ENCODE results near the gene TGFBR3L. TPM values are rescaled to one million over a fixed set of nuclear protein-coding genes. Genes with fewer than 3 reads are reported as not detected.
"Not testable (repeated sequence)": the region's sequence is repeated elsewhere in the genome, so short reads cannot be mapped to it uniquely, and the experiment has no call there.

The TGFBR3L gene
- total RNA-seq, 2 experiments from 2014 or later, result 1.7 to 3.7 TPM

- DNase-seq, result no peak
- intact Hi-C loops (cut with micrococcal nuclease), result no loop called here
- Mint-ChIP-seq H3K4me3 (no peak overlapping the region), H3K27ac (no peak overlapping the region), H3K9me3 (no peaks in the 10 kb centered on the region), H3K36me3 (ENCODE audit: low read depth) (peaks cover 1% of the 10 kb centered on the region), H3K4me1 (ENCODE audit: low read depth) (peaks cover 33% of the 10 kb centered on the region), H3K27me3 (ENCODE audit: low read depth) (peaks cover 4% of the 10 kb centered on the region)
- CTCF ChIA-PET, result interaction anchor here (0.6 to 1.6 kb wide), 3 partner anchors 15 to 62 kb away, joined by 3 to 4 read pairs (median 3); no protein-coding TSS in a partner anchor
Observed at GRCh38 chr19:7923295-7924191, 8.9 kb downstream of the TGFBR3L start.

DNA sequence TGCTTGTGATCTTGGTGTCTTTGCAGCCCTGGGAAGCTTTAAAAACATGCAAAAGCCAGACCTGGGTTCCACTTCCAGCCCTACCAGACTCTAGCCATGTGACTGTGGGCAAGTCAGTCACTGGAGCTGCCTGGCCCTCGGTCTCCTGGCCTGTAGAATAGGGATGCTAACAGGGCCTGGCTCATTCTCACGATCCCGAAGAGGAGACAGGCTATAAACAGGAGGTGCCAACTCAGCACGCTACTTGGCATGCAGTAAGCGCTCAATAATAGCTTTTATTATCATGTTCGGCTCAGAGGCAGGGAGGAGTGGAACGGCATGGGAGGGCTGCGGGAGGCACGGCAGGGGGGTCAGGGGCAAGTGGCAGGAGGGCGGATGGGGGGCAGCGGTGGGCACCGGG lies 9.6 kb downstream of the TGFBR3L start:
- H3K4me1 Mint-ChIP-seq (ENCODE audit: low read depth), result peaks cover 33% of the 10 kb centered on the region
- DNase-seq, result no peak
- intact Hi-C loops (cut with micrococcal nuclease), result no loop called here
- peaks cover 1% of the 10 kb centered on the region for H3K36me3 Mint-ChIP-seq (ENCODE audit: low read depth)
- peak overlapping the region; percentile 50 for H3K4me3 Mint-ChIP-seq
- no peaks in the 10 kb centered on the region for H3K9me3 Mint-ChIP-seq
- no peak overlapping the region for H3K27ac Mint-ChIP-seq
- peaks cover 3% of the 10 kb centered on the region for H3K27me3 Mint-ChIP-seq (ENCODE audit: low read depth)
- CTCF ChIA-PET, result interaction anchor here (0.6 kb wide), 1 partner anchor 14 kb away, joined by 3 read pairs; no protein-coding TSS in a partner anchor

- no peak overlapping the region for H3K4me3 Mint-ChIP-seq
- CTCF ChIA-PET, result no interaction called here
Observed at GRCh38 chr19:7924651-7925170, 10.1 kb downstream of the TGFBR3L start.

DNA sequence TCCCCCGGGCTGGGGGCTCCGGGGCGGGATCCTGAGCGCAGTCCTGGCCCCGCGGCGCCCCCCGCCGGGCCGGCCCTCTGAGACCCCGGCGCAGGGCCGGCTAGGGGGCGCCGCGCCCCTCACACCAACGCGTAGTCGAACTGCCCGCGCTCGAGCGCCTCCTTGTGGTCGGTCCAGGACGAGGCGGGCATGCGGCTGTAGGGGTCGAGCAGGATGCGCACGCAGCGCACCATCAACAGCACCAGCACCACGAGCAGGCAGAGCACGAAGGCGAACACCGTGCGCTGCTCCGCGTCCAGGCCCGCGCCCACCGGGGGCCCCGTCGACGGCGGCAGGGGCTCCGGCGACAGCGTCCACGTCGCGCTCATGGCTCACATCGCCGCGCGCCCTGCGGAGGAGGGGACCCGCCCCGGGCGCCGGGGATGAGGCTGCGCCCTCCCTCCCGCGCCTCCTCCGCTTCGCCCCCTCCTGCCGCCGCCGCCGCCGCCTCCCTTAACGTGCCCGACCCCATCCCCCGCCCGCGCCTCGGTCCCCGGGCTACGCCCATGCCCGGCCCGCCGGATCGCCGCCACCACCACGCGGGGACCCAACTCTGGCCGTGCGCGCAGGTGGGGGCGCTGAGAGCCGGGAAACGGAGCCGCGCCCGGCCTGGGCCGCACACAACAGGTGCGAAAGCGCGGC lies 10.7 kb downstream of the TGFBR3L start:
- Mint-ChIP-seq H3K9me3 (no peaks in the 10 kb centered on the region), H3K4me3 (peak overlapping the region; percentile 71), H3K36me3 (ENCODE audit: low read depth) (peaks cover 1% of the 10 kb centered on the region), H3K4me1 (ENCODE audit: low read depth) (peaks cover 24% of the 10 kb centered on the region), H3K27ac (no peak overlapping the region), H3K27me3 (ENCODE audit: low read depth) (no peaks in the 10 kb centered on the region)
- DNase-seq, result peak; percentile 76
- CTCF ChIA-PET, result no interaction called here
- intact Hi-C loops (cut with micrococcal nuclease), result loop anchor here (1.0 kb wide), 1 partner anchor 72 kb away; no protein-coding TSS in a partner anchor

More at GRCh38 chr19:7924651-7925170, 10.1 kb downstream of the TGFBR3L start:
- peaks cover 28% of the 10 kb centered on the region for H3K4me1 Mint-ChIP-seq (ENCODE audit: low read depth)
- H3K9me3 Mint-ChIP-seq, result no peaks in the 10 kb centered on the region
- intact Hi-C loops (cut with micrococcal nuclease), result loop anchor here (1.0 kb wide), 1 partner anchor 71 kb away; no protein-coding TSS in a partner anchor
- H3K36me3 Mint-ChIP-seq (ENCODE audit: low read depth), result peaks cover 1% of the 10 kb centered on the region
- no peak for DNase-seq
- peaks cover 2% of the 10 kb centered on the region for H3K27me3 Mint-ChIP-seq (ENCODE audit: low read depth)
- H3K27ac Mint-ChIP-seq, result no peak overlapping the region

DNA sequence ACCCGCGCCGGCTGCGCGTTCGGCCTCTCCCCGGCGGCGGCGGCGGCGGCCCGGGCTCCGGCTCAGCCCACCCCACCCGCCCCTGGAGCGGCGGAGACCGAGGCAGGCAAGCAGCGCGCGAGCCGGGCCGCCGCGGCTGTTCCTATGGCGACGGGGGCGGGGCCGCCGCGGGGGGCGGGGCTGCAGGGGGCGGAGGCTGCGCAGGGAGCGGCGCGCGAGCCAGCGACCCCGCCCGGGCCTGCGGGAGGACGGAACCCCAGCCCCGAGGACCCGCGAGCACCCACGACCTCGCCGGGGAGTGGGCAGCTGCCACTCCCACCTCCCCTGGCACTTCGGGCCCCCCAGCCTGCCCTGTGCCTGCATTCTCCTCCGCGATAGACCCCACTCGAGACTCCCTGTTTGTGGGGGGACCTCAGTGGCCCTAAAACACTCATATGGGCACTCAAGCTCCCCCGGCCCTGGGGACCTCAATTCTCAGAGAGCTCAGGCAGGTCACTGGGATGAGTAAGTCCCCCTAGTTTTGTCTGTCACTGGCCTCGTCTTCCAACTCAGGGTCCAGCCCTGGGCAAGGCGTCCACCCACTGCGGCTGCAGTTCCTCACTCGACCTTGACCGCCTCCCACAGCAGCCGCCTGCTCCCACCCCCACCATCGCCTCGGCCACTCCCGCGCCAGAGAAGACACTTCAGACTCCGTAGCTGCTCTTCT lies 11.5 kb downstream of the TGFBR3L start, which contains the start of gene CTXN1:
Gene CTXN1, minus strand, starts transcription at position 115 of the 706 bp plus-strand sequence. CDS start 597 bp downstream, outside the sequence.
- H3K27me3 Mint-ChIP-seq (ENCODE audit: low read depth), result no peaks in the 10 kb centered on the region
- no peaks in the 10 kb centered on the region for H3K9me3 Mint-ChIP-seq
- H3K27ac Mint-ChIP-seq, result no peak within 1 kb of the TSS
- H3K36me3 Mint-ChIP-seq (ENCODE audit: low read depth), result peaks cover 6% of the 10 kb centered on the region
- peak; percentile 71 for DNase-seq
- intact Hi-C loops (cut with micrococcal nuclease), result no loop called here
- peak within 1 kb of the TSS; percentile 71 for H3K4me3 Mint-ChIP-seq
- peaks cover 20% of the 10 kb centered on the region for H3K4me1 Mint-ChIP-seq (ENCODE audit: low read depth)
- CTCF ChIA-PET, result interaction anchor here (0.9 kb wide), 1 partner anchor 17 kb away, joined by 3 read pairs; the partner anchor contains the start of gene TIMM44

- peaks cover 9% of the 10 kb centered on the region for H3K36me3 Mint-ChIP-seq (ENCODE audit: low read depth)
- H3K27ac Mint-ChIP-seq, result no peak overlapping the region
- no peak for DNase-seq
- no peaks in the 10 kb centered on the region for H3K27me3 Mint-ChIP-seq (ENCODE audit: low read depth)
- intact Hi-C loops (cut with micrococcal nuclease), result no loop called here
- H3K4me3 Mint-ChIP-seq, result no peak overlapping the region
- peaks cover 15% of the 10 kb centered on the region for H3K4me1 Mint-ChIP-seq (ENCODE audit: low read depth)
- no peaks in the 10 kb centered on the region for H3K9me3 Mint-ChIP-seq
- CTCF ChIA-PET, result interaction anchor here (0.9 to 3.2 kb wide), 2 partner anchors 17 kb away, joined by 3 to 18 read pairs; partner anchors contain the start of gene TIMM44
Observed at GRCh38 chr19:7926727-7927604, 12.3 kb downstream of the TGFBR3L start.

DNA sequence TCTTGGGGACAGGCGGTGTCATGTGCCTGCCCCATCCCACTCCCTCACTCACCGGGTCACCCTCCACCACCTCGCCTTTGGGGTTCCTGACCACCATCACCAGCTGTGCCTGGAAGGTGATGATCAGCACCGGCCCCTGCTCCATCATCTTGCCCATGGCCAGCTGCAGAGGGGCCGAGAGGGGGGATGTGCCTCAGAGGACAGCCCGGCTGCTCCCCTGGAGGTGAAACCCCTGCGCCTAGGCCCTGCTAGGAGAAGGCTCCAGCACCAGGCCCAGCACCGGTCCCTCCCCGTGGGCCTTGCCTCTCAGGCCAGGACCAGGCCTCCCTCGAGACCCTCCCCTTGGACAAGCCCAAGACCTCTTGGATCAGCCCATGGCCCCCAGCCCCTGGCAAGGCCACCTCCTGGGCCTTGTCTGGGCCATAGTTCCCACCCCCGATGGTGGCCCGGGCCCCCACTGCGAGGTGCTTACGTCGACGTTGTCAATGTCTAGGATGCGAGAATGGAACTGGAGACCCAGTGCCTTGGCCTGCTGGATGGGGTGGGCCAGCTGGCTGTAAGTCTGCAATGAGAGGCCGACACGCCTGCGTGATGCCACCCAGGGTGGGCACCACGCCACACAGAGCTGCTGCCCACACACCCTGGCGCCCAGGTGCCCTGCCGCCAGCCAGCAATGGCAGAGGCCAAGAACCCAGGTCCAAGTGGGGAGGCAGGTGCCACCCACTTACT lies 13.1 kb downstream of the TGFBR3L start:
- no peak overlapping the region for H3K27ac Mint-ChIP-seq
- no peaks in the 10 kb centered on the region for H3K9me3 Mint-ChIP-seq
- DNase-seq, result no peak
- CTCF ChIA-PET, result interaction anchor here (3.2 kb wide), 1 partner anchor 16 kb away, joined by 18 read pairs; the partner anchor contains the start of gene TIMM44
- intact Hi-C loops (cut with micrococcal nuclease), result no loop called here
- H3K4me3 Mint-ChIP-seq, result no peak overlapping the region
- peaks cover 9% of the 10 kb centered on the region for H3K36me3 Mint-ChIP-seq (ENCODE audit: low read depth)
- no peaks in the 10 kb centered on the region for H3K27me3 Mint-ChIP-seq (ENCODE audit: low read depth)
- peaks cover 13% of the 10 kb centered on the region for H3K4me1 Mint-ChIP-seq (ENCODE audit: low read depth)

- H3K4me1 Mint-ChIP-seq (ENCODE audit: low read depth), result peaks cover 13% of the 10 kb centered on the region
- H3K9me3 Mint-ChIP-seq, result no peaks in the 10 kb centered on the region
- no peak overlapping the region for H3K27ac Mint-ChIP-seq
- peaks cover 9% of the 10 kb centered on the region for H3K36me3 Mint-ChIP-seq (ENCODE audit: low read depth)
- CTCF ChIA-PET, result interaction anchor here (0.9 to 3.2 kb wide), 4 partner anchors 8 to 76 kb away, joined by 3 to 18 read pairs (median 6); partner anchors contain the start of genes SNAPC2 and TIMM44
- H3K4me3 Mint-ChIP-seq, result no peak overlapping the region
- intact Hi-C loops (cut with micrococcal nuclease), result no loop called here
- H3K27me3 Mint-ChIP-seq (ENCODE audit: low read depth), result no peaks in the 10 kb centered on the region
- DNase-seq, result no peak
Observed at GRCh38 chr19:7928334-7928706, 13.7 kb downstream of the TGFBR3L start.

GRCh38 chr19:7928741-7929701 lies 14.4 kb downstream of the TGFBR3L start:
- no peaks in the 10 kb centered on the region for H3K27me3 Mint-ChIP-seq (ENCODE audit: low read depth)
- no peaks in the 10 kb centered on the region for H3K9me3 Mint-ChIP-seq
- H3K4me3 Mint-ChIP-seq, result no peak overlapping the region
- CTCF ChIA-PET, result interaction anchor here (0.6 to 3.2 kb wide), 5 partner anchors 8 to 276 kb away, joined by 3 to 18 read pairs (median 3); partner anchors contain the start of genes SNAPC2 and TIMM44
- intact Hi-C loops (cut with micrococcal nuclease), result no loop called here
- peak; percentile 57 for DNase-seq
- H3K27ac Mint-ChIP-seq, result no peak overlapping the region
- H3K36me3 Mint-ChIP-seq (ENCODE audit: low read depth), result peaks cover 12% of the 10 kb centered on the region
- peaks cover 13% of the 10 kb centered on the region for H3K4me1 Mint-ChIP-seq (ENCODE audit: low read depth)

- CTCF ChIA-PET, result interaction anchor here (0.7 to 3.2 kb wide), 3 partner anchors 8 to 14 kb away, joined by 3 to 18 read pairs (median 8); partner anchors contain the start of genes SNAPC2 and TIMM44
- intact Hi-C loops (cut with micrococcal nuclease); H3K27ac Mint-ChIP-seq; DNase-seq; H3K4me1 Mint-ChIP-seq (ENCODE audit: low read depth); H3K4me3 Mint-ChIP-seq; H3K9me3 Mint-ChIP-seq; H3K27me3 Mint-ChIP-seq (ENCODE audit: low read depth): not testable (repeated sequence)
- peaks cover 14% of the 10 kb centered on the region for H3K36me3 Mint-ChIP-seq (ENCODE audit: low read depth)
Observed at GRCh38 chr19:7930030-7930429, 15.4 kb downstream of the TGFBR3L start.
